T-helper 2 cell (primary cell): ENCODE measurements around the gene LEPROT.
"Not testable (repeated sequence)": the region's sequence is repeated elsewhere in the genome, so short reads cannot be mapped to it uniquely, and the experiment has no call there.

Experiments
- DNase-seq, 5 experiments: peaks; one replicate each; pipeline versions ENCODE4 v3.0.0 to v3.0.0-alpha.2; 2012 to 2022

The LEPROT gene

DNA sequence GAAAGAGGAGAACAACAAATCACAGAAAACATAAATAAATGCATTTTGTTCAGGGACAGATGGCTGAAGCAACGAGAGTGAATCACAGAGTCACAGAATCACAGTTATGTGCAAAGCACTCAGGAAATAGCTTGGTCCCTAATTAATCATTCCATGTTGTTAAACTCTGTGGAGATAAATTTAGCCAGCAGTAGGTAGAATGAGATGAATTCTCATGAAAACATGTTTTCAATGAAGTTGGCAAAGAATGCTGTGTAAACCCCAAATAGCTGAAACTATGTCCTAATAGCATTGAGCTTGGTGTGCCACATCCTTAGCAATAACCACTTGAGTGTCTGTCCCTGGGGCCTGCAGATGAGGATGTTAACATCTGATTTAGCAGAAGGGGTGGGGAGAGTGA, 20.4 kb downstream of the LEPROT start:
- no peak for DNase-seq

DNA sequence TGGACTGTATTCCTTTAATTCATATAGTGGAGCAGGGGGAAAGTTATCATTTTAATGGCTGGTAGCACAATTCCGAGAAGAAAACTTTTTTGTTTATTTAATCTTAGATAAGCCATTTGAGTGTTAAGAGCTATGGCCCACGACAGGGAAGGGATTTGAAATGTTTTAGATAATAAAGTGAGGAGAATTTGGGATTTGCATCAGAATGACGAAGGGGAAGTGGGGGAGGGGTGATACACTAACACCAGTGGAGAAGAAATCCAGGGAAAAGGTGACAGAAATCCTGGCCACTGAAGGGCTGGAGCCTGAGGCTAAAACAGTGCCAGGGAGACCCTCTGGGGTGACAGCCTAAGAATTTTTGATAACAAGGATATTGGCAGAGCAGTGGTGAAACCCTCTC, 21.0 kb downstream of the LEPROT start:
- no peak for DNase-seq

DNA sequence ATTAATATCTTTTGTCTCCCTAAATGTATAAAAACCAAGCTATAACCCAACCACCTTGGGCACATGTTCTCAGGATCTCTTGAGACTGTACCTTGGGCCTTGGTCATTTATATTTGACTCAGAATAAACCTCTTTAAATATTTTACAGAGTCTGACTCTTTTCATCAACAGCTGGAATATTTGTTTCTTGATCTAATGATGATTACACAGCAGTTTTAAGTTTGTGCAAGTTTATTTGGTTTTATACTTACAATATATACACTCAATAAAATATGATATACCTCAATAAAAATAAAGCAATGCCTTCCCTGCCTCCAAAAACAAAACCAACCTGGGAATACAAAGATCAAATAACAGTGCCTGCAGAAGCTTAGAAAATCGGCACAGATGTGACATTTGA, 22.0 kb downstream of the LEPROT start:
- no peak for DNase-seq

DNA sequence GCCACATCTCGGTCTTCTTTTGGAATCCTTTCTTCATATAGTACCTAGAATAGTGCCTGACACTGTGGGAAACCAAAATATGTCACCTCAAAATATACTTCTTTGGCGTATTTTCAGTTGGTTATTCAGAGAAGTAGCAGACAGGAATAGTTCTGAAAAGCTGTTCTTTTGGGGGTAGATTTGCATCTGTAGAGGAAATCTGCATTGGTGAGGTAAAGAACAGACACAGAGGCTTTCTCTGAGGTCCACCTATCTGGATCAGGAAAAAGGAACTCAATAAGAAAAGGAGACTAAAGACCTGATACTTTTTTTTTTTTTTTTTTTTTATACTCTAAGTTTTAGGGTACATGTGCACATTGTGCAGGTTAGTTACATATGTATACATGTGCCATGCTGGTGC, 23.2 kb downstream of the LEPROT start:
- DNase-seq: no peak

DNA sequence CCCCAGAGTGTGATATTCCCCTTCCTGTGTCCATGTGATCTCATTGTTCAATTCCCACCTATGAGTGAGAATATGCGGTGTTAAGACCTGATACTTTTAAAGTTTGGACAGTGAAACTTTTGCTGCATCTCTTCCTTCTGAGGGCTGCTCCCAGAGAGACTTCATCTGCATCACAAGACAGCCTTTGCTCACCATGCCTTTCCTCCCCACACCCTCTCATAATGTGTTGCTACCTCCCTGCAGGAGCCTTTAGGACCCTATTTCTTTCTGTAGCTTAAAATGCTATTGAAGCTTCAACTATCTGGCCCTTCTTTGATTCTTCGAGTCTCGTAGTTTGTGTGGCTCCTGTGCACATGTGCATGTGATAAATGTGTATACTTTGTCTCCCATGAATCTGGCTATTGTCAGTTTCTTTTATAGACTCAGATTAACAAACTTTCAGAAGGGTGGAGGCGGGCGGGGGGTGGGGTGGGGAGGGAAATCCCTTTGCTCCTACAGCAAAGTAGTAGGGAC, 23.7 kb downstream of the LEPROT start:
- DNase-seq: no peak

DNA sequence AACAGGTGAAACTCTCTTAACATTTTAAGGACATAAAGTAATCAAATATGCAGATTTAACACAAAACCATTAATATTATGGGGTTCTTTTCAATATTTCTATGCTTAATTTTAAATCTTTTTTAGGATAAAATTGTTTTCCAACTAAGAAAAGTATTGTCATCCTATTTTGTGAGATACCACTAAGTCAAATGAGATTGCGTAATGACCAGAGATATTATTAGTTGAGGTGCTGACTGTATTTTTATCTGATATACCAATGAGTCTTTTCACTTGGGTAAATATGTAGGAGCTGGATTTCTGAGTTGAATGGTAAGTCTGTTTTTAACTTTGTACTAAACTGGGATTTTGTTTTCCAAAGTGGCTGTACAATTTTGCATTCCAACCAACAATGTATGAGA, 25.4 kb downstream of the LEPROT start:
- no peak for DNase-seq

DNA sequence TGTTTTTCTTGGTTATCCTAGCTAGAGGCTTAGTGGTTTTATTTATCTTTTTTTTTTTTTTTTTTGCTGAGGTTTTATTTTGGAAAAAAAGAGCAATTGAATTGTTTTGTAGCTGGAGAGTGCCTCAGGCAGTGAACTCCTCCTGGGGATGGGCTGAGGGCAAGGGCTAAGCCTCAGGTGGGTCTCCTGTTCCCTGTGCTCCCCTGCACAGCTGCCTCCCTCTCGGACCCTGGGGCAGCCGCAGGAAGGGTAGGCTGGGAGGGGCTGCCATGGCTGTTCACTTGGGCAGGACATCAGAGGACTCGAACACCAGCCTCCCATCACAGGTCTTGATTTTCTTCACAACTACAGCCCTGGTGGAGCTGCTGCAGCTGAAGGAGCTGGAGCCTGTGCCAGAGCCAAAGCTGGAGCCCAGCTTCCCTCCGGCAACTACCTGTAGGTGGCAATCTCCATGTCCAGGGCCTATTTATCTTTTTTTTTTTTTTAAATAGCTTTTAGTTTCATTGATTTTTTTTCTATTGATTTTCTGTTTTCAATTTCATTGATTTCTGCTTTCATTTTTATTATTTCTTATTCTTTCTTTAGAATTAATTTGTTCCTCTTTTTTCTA, 28.9 kb downstream of the LEPROT start:
- DNase-seq: no peak

DNA sequence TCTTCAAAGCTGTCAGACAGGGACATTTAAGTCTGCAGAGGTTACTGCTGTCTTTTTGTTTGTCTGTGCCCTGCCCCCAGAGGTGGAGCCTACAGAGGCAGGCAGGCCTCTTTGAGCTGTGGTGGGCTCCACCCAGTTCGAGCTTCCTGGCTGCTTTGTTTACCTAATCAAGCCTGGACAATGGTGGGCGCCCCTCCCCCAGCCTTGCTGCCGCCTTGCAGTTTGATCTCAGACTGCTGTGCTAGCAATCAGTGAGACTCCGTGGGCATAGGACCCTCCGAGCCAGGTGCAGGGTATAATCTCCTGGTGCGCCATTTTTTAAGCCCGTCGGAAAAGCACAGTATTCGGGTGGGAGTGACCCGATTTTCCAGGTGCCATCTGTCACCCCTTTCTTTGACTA, 35.2 kb downstream of the LEPROT start:
- not testable (repeated sequence) for DNase-seq

DNA sequence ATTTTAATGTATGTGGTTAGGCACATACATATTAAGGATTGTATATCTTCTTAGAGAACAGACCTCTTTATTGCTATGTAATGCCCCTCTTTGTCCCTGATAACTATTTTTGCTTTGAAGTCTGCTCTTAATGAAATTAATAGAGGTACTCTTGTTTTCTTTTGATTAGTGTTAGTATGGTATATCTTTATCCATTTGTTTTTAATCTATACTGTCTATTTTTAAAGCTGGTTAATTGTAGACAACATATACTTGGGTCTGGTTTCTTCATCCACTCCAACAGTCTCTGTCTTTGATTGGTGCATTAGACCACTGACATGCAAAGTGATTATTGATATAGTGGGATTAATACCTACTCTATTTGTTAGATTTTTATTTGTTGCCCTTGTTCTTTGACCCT, 36.0 kb downstream of the LEPROT start:
- no peak for DNase-seq

DNA sequence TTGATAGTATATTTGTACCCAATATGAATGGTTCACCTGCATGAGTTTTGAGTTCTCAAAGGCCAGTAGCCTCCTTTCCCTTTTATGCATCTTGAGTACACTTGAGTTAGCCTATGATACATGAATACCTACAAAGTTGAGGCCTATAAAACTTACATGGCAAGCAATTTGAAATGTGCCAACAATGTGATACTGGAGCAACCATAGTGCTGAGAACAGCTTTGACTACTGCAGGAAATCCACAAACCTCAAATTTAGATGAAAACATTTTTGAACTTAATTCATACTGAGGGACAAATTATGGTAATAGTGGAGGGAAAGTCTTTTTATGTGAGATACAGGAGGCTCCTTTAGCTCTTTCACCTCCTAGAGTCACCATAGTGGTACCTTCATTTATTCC, 37.4 kb downstream of the LEPROT start:
- DNase-seq: peak in 1 of 5 experiments; percentile 70

DNA sequence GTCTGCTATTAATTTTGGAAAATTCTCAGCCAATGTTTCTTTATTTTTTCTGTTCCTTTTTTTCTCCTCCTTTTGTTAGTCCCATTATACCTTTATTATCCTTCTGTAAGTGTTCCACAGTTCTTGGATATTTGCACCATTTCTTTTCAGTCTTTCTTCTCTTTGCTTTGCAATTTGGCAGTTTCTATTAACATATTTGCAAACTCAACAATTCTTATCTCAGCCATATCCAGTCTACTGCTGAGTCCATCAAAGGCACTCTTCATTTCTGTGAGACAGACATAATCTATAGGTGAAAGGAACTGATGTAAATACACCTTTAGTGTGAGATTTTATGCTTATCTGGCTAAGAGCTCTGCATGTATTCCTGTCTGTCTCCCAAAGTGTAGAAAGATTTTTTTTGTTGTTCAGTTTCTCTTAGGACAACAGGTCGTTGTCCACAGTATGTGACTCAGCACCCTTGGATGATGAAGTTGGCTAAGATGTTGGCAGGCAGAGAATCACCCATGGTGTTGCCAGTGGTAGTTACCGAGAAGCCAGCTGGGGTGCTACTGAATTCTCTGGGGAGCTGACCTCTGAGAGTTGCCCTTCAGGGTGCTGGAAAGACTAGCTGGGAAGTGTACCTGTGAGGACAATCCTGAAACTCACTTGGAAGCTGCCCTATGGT, 38.4 kb downstream of the LEPROT start:
- no peak for DNase-seq

DNA sequence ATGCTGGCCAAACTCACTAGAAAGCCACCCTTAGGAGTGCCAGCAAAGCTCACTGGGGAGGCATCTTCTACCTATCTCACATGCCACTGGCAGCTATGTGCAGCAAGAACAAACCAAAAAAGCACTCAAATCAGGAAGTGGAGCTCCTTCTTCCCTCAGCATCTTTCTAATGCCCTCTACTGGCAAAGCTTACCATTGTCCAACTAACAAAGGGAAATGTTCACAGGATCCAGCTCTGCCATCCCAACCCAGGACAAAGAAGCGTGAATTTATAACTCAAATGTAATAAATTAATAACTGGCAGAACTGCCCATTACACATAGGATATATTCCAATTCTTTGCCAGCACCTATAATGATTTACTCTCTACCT, 38.9 kb downstream of the LEPROT start:
- peak in 1 of 5 experiments; percentile 64 for DNase-seq

DNA sequence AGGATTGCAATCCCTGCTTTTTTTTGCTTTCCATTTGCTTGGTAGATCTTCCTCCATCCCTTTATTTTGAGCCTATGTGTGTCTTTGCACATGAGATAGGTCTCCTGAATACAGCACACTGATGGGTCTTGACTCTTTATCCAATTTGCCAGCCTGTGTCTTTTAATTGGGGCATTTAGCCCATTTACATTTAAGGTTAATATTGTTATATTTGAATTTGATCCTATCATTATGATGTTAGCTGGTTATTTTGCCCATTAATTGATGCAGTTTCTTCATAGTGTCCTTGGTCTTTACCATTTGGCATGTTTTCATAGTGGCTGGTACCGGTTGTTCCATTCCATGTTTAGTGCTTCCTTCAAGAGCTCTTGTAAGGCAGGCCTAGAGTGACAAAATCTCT, 45.4 kb downstream of the LEPROT start:
- not testable (repeated sequence) for DNase-seq

DNA sequence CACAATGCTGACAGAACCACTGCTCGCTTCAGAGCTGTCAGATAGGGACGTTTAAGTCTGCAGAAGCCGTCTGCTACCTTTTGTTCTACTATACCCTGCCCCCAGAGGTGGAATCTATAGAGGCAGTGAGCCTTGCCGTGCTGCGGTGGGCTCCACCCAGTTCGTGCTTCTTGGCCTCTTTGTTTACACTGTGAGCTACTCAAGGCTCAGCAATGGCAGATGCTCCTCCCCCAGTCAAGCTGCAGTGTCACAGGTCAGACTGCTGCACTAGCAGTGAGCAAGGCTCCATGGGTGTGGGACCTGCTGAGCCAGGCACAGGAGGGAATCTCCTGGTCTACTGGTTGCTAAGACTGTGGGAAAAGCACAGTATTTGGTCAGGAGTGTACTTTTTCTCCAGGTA, 47.1 kb downstream of the LEPROT start:
- DNase-seq: no peak

DNA sequence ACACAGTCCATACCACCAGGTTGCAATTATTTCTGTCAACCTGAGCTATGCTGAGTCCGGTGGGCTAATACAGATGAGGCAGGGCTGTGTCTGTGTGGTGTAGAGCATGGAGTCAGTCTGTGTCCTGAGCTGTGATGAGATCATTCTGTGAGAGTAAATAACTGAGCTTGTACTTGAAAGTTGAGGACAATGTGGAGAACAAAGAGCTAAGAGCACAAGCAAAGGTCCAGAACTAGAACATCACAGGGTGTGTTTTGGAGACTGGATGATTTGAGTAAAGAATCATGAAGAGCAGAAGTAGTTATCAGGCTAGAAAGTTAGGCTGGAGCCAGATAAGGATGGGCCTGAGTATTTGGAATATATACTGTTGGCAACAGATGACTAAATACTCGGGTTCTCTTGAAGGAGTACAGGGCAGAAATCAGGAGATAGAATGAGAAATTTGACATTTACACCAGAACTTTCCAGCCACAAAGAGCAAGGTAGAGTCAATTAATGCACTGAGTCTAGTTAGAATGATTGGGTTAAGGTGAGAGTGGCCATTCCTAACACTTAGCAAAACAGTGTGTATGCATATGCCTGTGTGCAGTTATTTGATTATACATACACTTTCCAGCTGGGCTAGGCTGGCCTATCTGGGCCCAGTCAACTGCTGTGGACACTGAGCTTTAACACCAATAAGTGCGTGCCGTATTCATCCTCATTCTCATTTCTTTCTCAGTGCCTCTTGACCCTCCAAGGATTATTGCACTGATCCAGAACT, 48.8 kb downstream of the LEPROT start:
- no peak for DNase-seq

DNA sequence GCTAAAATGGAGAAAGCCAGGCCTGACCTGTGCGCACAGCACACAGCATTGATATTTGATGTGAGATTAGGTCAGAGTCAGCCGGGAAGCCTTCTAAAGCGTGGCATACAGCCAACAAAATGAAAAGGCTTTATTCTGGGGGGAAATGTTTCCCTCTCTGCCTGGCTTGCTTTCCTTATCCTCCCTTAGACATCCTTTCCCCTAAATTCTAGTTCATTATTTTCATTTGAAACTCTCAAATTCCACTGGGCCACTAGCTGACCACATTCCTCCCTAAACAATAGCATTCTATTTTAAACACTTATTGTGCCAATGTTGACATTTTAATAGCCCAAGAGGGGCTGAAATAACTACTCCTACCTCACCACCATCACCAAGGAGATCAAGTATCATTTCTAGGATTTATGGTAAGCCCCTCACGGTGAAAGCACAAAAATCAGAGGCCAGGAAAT, 49.4 kb downstream of the LEPROT start:
- no peak for DNase-seq

DNA sequence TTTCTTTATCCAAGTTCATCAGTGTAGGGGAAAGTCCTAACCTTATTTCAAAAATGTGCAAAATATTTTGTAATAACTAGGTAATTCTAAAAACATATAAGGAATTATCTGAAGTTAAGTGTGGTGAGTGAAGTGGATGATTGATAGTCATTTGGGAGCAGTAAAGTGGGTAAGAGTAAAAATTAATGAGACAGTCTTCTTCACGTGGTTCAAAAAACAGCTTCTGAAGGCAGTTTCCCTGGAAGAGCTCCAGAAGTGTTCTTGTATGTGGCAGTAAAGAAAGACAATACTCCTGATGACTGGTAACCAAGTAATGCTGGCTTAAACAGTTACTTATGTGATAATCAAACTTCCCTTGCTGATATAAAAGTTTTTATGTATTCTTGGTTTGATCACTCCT, 50.3 kb downstream of the LEPROT start:
- DNase-seq: no peak

DNA sequence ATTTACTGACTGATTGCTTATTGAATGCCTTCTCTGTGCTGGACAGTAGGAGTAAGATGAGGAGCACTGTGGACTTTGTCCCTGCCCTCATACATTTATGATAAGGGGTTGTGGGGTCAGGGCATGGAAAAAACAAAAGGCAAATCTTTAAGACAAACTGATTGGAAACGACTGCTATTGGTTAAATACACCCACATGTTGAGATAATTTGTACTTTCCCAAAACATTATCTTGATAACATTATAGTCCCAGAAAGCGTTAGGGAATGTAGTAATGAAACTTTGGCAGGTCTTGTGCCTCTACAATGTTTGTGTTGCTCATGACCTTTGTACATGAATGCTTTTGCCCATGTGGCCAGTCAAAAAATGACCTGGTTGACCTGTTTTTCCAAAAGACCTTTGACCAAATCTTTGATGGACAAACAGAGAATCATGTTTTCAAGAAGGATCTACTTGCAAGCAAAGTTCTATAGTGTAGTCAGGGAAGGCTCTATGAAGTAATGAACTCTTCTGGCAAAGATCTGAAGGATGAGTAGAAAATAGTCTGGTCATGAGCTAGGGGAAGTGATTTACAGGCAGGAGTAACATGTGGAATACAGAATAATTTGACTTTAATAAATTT, 50.9 kb downstream of the LEPROT start:
- DNase-seq: no peak

DNA sequence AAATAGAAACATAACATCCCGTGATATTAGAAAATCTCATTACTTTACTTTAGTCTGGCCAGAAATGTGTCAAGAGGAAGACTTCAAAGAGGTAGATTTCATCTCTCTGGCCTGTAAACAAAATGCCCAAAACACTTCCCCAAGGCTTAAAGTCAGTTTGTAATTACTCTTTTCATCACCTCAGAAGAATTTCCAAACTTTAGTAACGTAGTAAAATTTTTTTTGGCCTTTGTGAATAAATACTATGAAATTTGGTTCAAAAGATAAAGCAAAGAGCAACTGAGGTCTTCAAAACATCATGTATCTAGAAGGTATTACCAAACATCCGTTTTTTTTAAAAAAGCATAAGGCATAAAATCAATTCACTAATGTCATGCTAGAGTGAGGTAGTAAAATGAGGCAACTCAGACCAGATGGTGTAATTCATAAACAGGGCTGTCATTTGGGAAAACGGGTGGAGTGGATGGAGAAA, 51.4 kb downstream of the LEPROT start:
- no peak for DNase-seq

DNA sequence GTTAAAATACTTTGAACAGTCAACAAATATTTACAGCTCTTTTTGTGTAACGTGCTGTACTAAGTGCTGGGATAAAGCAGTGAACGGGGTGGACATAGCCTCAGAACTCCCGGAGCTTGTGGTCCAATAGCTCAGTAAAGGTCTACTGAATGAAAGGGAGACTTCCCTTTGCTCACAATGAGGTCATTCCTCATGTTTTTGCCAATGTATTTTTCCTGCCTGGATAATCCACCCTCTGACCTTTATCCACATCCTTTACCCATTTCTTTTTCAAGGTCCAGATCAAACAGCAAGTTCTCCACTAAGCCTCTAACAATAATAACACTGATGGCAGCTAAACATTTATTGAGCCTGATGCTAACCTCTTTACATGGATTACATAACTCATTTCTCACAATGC, 55.9 kb downstream of the LEPROT start:
- DNase-seq: no peak

DNA sequence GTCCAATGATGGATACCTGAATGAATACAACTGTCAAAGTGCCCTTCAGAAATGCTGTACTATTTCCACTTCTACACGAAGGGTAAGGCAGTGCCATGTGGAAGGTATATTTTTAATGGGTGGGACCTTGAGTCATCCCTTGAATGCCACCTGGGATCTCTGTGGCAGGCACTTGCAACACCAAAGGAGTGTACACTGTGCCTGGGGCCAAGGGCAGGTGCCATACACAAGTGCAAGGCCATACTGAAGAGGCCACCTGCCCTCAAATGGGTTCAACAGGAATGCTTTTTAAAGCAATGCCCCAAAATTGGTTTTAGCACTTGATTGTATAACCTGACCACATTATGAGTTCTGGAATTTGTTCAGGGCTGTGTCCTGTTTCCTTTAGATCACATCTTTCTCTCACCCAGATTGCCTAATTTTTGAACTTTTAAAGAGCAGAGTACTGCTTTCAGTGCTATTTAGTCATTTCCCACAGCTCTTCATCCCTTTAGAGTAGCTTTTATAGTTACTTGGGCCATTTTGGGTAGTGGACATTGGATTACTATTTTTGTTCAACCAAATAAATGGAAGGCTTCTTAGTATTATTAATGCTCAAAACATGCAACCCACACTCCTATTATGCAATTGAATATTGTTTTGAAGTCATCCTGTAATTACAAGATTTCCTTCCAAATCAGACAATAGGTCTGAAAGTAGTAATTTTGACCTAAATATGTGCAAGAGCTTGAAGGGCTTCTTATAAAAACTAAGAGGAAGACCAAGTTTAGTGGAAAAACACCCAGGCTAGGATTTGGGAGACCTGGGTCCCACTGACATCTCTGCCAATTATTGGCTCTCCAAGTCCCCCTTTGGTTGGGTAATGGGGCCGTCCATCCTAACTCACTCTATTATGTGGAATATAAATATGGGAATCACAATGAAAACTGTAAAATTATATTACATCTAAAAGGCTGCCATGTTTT, 57.2 kb downstream of the LEPROT start:
- no peak for DNase-seq
